Pulmonary artery endothelial cell (primary cell): ENCODE results near the gene ZNRF1. TPM values are rescaled to one million over a fixed set of nuclear protein-coding genes. Genes with fewer than 3 reads are reported as not detected.
"Not testable (repeated sequence)": the region's sequence is repeated elsewhere in the genome, so short reads cannot be mapped to it uniquely, and the experiment has no call there.

ENCODE experiments used
- DNase-seq: peaks from one replicate; pipeline ENCODE4 v3.0.0-alpha.2; 2011; ENCODE audit warnings: low read depth, low spot score
- total RNA-seq: library from RNA; depleted of rRNA; stranded (reverse); fragments of >200 nt; gene quantifications from 2 replicates; pipeline ENCODE4 v1.2.3, GENCODE V29; 2014

ZNRF1 gene
- total RNA-seq, 1 donor from 2014 or later: 16.9 TPM

GRCh38 chr16:75111961-75112733 lies 113.3 kb downstream of the ZNRF1 start:
- DNase-seq: no peak

- DNase-seq: no peak
Observed at GRCh38 chr16:75112734-75113491, 114.1 kb downstream of the ZNRF1 start.

GRCh38 chr16:75113541-75114121 lies 114.8 kb downstream of the ZNRF1 start:
- DNase-seq: no peak

- DNase-seq: no peak
Observed at GRCh38 chr16:75114179-75114945, 115.5 kb downstream of the ZNRF1 start.

GRCh38 chr16:75114946-75115825 lies 116.4 kb downstream of the ZNRF1 start:
- DNase-seq: no peak

GRCh38 chr16:75116081-75116910 lies 117.5 kb downstream of the ZNRF1 start, which contains the start of gene LDHD:
LDHD (minus strand) TSS chr16:75116780; CDS start chr16:75116720, 60 bp downstream.
- DNase-seq: no peak

GRCh38 chr16:75116911-75117245 lies 118.1 kb downstream of the ZNRF1 start:
- DNase-seq: no peak

GRCh38 chr16:75118943-75119539 lies 120.2 kb downstream of the ZNRF1 start:
- no peak for DNase-seq

- DNase-seq: no peak
Observed at GRCh38 chr16:75120253-75120652, 121.4 kb downstream of the ZNRF1 start.

- DNase-seq: no peak
Observed at GRCh38 chr16:75121949-75122568, 123.2 kb downstream of the ZNRF1 start.

- no peak for DNase-seq
Observed at GRCh38 chr16:75122609-75123008, 123.8 kb downstream of the ZNRF1 start.

- DNase-seq: no peak
Observed at GRCh38 chr16:75127713-75128415, 129.0 kb downstream of the ZNRF1 start.

- DNase-seq: not testable (repeated sequence)
Observed at GRCh38 chr16:75129421-75130149, 130.8 kb downstream of the ZNRF1 start.

- no peak for DNase-seq
Observed at GRCh38 chr16:75130150-75130771, 131.4 kb downstream of the ZNRF1 start.

- DNase-seq: no peak
Observed at GRCh38 chr16:75131081-75131480, 132.3 kb downstream of the ZNRF1 start.

GRCh38 chr16:75138233-75138632 lies 139.4 kb downstream of the ZNRF1 start:
- DNase-seq: no peak

- DNase-seq: no peak
Observed at GRCh38 chr16:75138636-75139035, 139.8 kb downstream of the ZNRF1 start.
